GM12874 (cell line): ENCODE results near the gene GRM7.

Source experiments
- TF ChIP-seq, protein P1 (sequence below): IDR thresholded peaks from 2 replicates; pipeline ENCODE4 v1.5.1; 2011; ENCODE audit warnings: low read depth, mild to moderate bottlenecking, control low read depth, low read length, moderate library complexity; ENCODE audit not compliant: insufficient read depth

Gene GRM7

DNA sequence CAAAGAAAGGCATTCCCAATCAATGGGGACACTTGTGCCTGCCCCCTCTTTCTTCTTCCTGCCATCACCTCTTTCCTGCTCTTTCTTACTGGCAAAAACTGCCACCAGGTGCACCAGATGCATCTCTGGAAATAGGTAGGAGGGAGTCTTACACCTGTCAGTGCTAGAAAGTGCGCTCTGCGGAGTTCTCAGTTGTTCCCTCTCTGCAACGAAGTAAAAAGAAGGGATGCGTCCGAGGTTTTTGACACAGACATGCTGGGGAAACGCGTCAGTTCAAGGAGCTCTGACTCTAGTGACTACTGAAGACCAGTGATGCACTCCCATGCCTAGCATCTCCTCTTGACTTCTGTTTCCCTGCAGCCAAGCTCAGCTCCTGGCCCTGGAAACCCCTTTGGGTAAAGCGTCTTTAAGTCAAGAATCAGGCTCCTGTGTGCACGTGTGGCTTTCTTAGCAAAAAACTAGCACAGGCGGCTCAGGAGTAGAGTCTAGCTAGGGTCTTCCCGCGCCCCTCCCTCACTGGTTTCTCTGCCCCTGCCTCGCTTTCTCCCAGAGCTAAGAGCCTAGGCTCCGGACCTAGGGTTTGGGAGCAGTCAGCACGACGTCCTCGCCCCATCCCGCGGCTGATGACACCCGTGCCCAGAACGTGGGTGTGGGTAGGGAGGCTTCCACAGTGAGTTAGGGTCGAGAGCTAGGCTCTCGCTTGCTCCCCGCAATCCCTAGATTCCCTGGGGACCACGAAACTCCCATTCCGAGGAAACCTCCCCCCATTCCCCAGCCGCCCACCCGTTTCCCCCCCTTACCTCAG, 564 bp upstream of the GRM7 start:
- TF ChIP-seq, protein P1, sequence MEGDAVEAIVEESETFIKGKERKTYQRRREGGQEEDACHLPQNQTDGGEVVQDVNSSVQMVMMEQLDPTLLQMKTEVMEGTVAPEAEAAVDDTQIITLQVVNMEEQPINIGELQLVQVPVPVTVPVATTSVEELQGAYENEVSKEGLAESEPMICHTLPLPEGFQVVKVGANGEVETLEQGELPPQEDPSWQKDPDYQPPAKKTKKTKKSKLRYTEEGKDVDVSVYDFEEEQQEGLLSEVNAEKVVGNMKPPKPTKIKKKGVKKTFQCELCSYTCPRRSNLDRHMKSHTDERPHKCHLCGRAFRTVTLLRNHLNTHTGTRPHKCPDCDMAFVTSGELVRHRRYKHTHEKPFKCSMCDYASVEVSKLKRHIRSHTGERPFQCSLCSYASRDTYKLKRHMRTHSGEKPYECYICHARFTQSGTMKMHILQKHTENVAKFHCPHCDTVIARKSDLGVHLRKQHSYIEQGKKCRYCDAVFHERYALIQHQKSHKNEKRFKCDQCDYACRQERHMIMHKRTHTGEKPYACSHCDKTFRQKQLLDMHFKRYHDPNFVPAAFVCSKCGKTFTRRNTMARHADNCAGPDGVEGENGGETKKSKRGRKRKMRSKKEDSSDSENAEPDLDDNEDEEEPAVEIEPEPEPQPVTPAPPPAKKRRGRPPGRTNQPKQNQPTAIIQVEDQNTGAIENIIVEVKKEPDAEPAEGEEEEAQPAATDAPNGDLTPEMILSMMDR = no peak

DNA sequence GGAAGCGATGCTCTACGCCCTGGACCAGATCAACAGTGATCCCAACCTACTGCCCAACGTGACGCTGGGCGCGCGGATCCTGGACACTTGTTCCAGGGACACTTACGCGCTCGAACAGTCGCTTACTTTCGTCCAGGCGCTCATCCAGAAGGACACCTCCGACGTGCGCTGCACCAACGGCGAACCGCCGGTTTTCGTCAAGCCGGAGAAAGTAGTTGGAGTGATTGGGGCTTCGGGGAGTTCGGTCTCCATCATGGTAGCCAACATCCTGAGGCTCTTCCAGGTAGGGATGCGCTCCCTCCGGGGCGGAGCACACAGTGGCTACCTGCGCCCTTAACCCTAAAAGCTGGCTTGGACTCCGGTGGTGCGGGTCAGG, 698 bp downstream of the GRM7 start:
- TF ChIP-seq, protein P1 = no peak

GRCh38 chr3:6862041-6862879, 1.3 kb downstream of the GRM7 start:
- TF ChIP-seq, protein P1 = no peak

GRCh38 chr3:6862880-6863195, 1.9 kb downstream of the GRM7 start:
- TF ChIP-seq, protein P1 = no peak

DNA sequence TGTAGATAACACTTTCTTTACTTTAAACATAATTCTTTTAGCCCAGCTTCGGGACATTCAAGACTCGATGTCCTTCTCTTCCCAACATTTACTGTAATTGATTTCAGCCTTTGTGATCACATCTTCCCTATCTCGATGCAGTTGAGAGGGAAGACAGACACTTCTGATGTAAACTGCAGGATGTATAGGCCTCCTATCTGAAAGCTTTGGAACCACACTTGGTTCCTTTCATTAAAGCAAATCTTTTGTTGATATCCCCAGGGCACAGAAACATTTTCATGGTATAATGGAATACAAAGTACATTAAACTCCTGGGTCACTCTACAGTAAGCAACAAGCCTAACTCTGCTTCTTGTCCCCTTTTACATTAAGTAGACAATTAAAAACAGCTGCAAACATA, 6.4 kb downstream of the GRM7 start:
- TF ChIP-seq, protein P1 = no peak

GRCh38 chr3:6878731-6879130, 17.8 kb downstream of the GRM7 start:
- TF ChIP-seq, protein P1 = no peak

GRCh38 chr3:6912240-6912639, 51.3 kb downstream of the GRM7 start:
- TF ChIP-seq, protein P1 = no peak
